ENCODE measurements around the gene CHST15. TPM values are rescaled to one million over a fixed set of nuclear protein-coding genes. Genes with fewer than 3 reads are reported as not detected.

CHST15 gene
- total and polyA plus RNA-seq, 2 of the 13 experiments (the other 11 are each of a cell fraction or from before 2014, with no cell fraction given) = 1.4 to 94.7 TPM

- no peaks in the 10 kb centered on the region for H3K79me2 ChIP-seq (ENCODE audit: insufficient read depth, low read length)
- no peaks in the 10 kb centered on the region for H3K36me3 ChIP-seq (replicated peaks in 1 of 2; ENCODE audit: control insufficient read depth in 1 of 2, insufficient read depth in 2 of 2, low read length in 2 of 2)
- H3K4me2 ChIP-seq (ENCODE audit: low read depth, low read length) = no peak overlapping the region
- H3K27me3 ChIP-seq (ENCODE audit: control insufficient read depth in 1 of 2, insufficient read depth in 2 of 2, low read length in 2 of 2) = peaks cover 6 to 24% of the 10 kb centered on the region in 2 experiments; a peak in 4 of 5 replicates
- ATAC-seq (no peak), FAIRE-seq (no peak), DNase-seq (ENCODE audit: low spot score) (no peak)
- no peak overlapping the region for H3K4me3 ChIP-seq (replicated peaks in 1 of 3; ENCODE audit: insufficient read depth in 1 of 3, low read depth in 2 of 3, low read length in 3 of 3)
- in situ Hi-C loops (cut with HindIII; ENCODE audit: extremely low pct_ligation_motif_present, low pct_unique_long_range_greater_than_20kb) = no loop called here
- no TSS peak for BruUV-seq (replicated peaks)
- peaks cover 18% of the 10 kb centered on the region for H3K4me1 ChIP-seq (ENCODE audit: insufficient read depth, low read length)
- H4K20me1 ChIP-seq (ENCODE audit: insufficient read depth, low read length) = no peaks in the 10 kb centered on the region
- intact Hi-C loops (cut with micrococcal nuclease; ENCODE audit: unreplicated experiment) = no loop called here
- no peak overlapping the region for H3K9ac ChIP-seq (ENCODE audit: insufficient read depth, low read depth, low read length)
- ChIA-PET POLR2A (no interaction called here), CTCF (ENCODE audit: low intra/inter-chr PET ratio, low total read pairs) (no interaction called here)
- WGBS (ENCODE audit: low lambda C conversion rate) = 53% methylated on average over 8 of the region's 8 CpGs
- H3K27ac ChIP-seq (ENCODE audit: extremely low read length, insufficient read depth, low read length) = no peak overlapping the region
- H3K9me3 ChIP-seq (ENCODE audit: low read length) = no peaks in the 10 kb centered on the region
- no peak overlapping the region for H2AFZ ChIP-seq (ENCODE audit: low read length)
- no peak for TF ChIP-seq MAFK (conservative IDR thresholded peaks at IDR 0.05 in 1 of 2, IDR thresholded peaks at IDR 0.05 in 1 of 2; ENCODE audit: low read length in 2 of 2)
- TF ChIP-seq ZNF713 (CRISPR knock-in tag; IDR thresholded peaks at IDR 0.05) = no peak
- no peak for TF ChIP-seq IKZF5 (CRISPR knock-in tag; IDR thresholded peaks at IDR 0.05)
- no peak for TF ChIP-seq RCOR2 (CRISPR knock-in tag; IDR thresholded peaks at IDR 0.05)
- TF ChIP-seq ZNF562 (CRISPR knock-in tag; IDR thresholded peaks at IDR 0.05; ENCODE audit: borderline replicate concordance) = no peak
- TF ChIP-seq KLF12 (CRISPR knock-in tag; IDR thresholded peaks at IDR 0.05; ENCODE audit: borderline replicate concordance) = no peak
- TF ChIP-seq BRF2 (CRISPR knock-in tag; IDR thresholded peaks at IDR 0.05) = no peak
- no peak for TF ChIP-seq MXI1 (IDR thresholded peaks at IDR 0.05; ENCODE audit: borderline replicate concordance, low read depth, low read length)
These were observed 29.8 kb upstream of the CHST15 start for GRCh38 chr10:124123156-124123555.

All from HepG2 (cell line).